IMR-90 (cell line): ENCODE measurements around the gene PFDN5.

Experiments used
- CTCF ChIP-seq: conservative IDR thresholded peaks from 2 replicates; pipeline ENCODE4 v1.5.1; 2012; ENCODE audit warnings: mild to moderate bottlenecking, low read depth, low read length, improper control_type of control experiment
- MAZ ChIP-seq: IDR thresholded peaks from 2 replicates; pipeline ENCODE4 v1.6.1; 2012; ENCODE audit warnings: low read depth, mild to moderate bottlenecking, low read length, improper control_type of control experiment, moderate library complexity, borderline replicate concordance
- MXI1 ChIP-seq: IDR thresholded peaks from 2 replicates; pipeline ENCODE4 v1.6.1; 2012; ENCODE audit warnings: low read depth, mild to moderate bottlenecking, low read length, moderate library complexity, borderline replicate concordance
- POLR2A ChIP-seq: IDR thresholded peaks from 2 replicates; pipeline ENCODE4 v1.6.1; 2012; ENCODE audit warnings: mild to moderate bottlenecking, low read depth, low read length
- RAD21 ChIP-seq: IDR thresholded peaks from 2 replicates; pipeline ENCODE4 v1.6.1; 2012; ENCODE audit warnings: low read length, improper control_type of control experiment
- RCOR1 ChIP-seq: IDR thresholded peaks from 2 replicates; pipeline ENCODE4 v1.6.1; 2012; ENCODE audit warnings: mild to moderate bottlenecking, low read length, improper control_type of control experiment; ENCODE audit not compliant: insufficient replicate concordance
- USF2 ChIP-seq: fragments of 150-350 bp; IDR thresholded peaks from 2 replicates; pipeline ENCODE4 v1.6.1; 2017; ENCODE audit warnings: mild to moderate bottlenecking, antibody characterized with exemption, low read length, low read depth

GRCh38 chr12:53265783-53266182 is 29.6 kb upstream of the PFDN5 start:
- no peak for TF ChIP-seq USF2
- TF ChIP-seq CTCF, result no peak
- no peak for TF ChIP-seq POLR2A
- TF ChIP-seq MAZ, result no peak
- no peak for TF ChIP-seq RCOR1
- TF ChIP-seq RAD21, result no peak
- no peak for TF ChIP-seq MXI1
